Fibroblast of the conjunctiva (primary cell): ENCODE data around the gene CLK2.
"Not testable (repeated sequence)": the region's sequence is repeated elsewhere in the genome, so short reads cannot be mapped to it uniquely, and the experiment has no call there.

ENCODE experiments used
- DNase-seq: peaks from one replicate; pipeline ENCODE4 v3.0.0-alpha.2; 2010; ENCODE audit warnings: low read depth

The CLK2 gene

GRCh38 chr1:155241841-155242264 is 31.5 kb downstream of the CLK2 start:
- no peak for DNase-seq

- DNase-seq = peak; percentile 66
Observed at GRCh38 chr1:155241069-155241679, 32.1 kb downstream of the CLK2 start.

GRCh38 chr1:155236451-155236850 is 36.9 kb downstream of the CLK2 start:
- no peak for DNase-seq

- DNase-seq = not testable (repeated sequence)
Observed at GRCh38 chr1:155235375-155235774, 37.9 kb downstream of the CLK2 start.

GRCh38 chr1:155233502-155233901 is 39.8 kb downstream of the CLK2 start:
- not testable (repeated sequence) for DNase-seq

- DNase-seq = not testable (repeated sequence)
Observed at GRCh38 chr1:155232001-155232978, 41.0 kb downstream of the CLK2 start.

GRCh38 chr1:155231302-155231701 is 42.0 kb downstream of the CLK2 start:
- not testable (repeated sequence) for DNase-seq

- DNase-seq = no peak
Observed at GRCh38 chr1:155228096-155228427, 45.2 kb downstream of the CLK2 start.

GRCh38 chr1:155227261-155228095 is 45.8 kb downstream of the CLK2 start:
- DNase-seq = peak; percentile 99

- no peak for DNase-seq
Observed at GRCh38 chr1:155226910-155227260, 46.4 kb downstream of the CLK2 start.

GRCh38 chr1:155226188-155226909 is 47.0 kb downstream of the CLK2 start:
- DNase-seq = peak; percentile 67

- DNase-seq = not testable (repeated sequence)
Observed at GRCh38 chr1:155225404-155225759, 47.9 kb downstream of the CLK2 start.

- no peak for DNase-seq
Observed at GRCh38 chr1:155223047-155223446, 50.3 kb downstream of the CLK2 start.

- not testable (repeated sequence) for DNase-seq
Observed at GRCh38 chr1:155220211-155220965, 52.9 kb downstream of the CLK2 start.

- DNase-seq = no peak
Observed at GRCh38 chr1:155219592-155220031, 53.7 kb downstream of the CLK2 start.

- DNase-seq = no peak
Observed at GRCh38 chr1:155218854-155219591, 54.3 kb downstream of the CLK2 start.

- not testable (repeated sequence) for DNase-seq
Observed at GRCh38 chr1:155214702-155215101, 58.6 kb downstream of the CLK2 start.
